ENCODE results near the gene RRM2. TPM values are rescaled to one million over a fixed set of nuclear protein-coding genes. Genes with fewer than 3 reads are reported as not detected.
A peak's percentile ranks its signal among the peaks of the same experiment; 100 is the strongest.

Gene RRM2
- total RNA-seq, 1 donor from 2014 or later, result 79.8 TPM

DNA sequence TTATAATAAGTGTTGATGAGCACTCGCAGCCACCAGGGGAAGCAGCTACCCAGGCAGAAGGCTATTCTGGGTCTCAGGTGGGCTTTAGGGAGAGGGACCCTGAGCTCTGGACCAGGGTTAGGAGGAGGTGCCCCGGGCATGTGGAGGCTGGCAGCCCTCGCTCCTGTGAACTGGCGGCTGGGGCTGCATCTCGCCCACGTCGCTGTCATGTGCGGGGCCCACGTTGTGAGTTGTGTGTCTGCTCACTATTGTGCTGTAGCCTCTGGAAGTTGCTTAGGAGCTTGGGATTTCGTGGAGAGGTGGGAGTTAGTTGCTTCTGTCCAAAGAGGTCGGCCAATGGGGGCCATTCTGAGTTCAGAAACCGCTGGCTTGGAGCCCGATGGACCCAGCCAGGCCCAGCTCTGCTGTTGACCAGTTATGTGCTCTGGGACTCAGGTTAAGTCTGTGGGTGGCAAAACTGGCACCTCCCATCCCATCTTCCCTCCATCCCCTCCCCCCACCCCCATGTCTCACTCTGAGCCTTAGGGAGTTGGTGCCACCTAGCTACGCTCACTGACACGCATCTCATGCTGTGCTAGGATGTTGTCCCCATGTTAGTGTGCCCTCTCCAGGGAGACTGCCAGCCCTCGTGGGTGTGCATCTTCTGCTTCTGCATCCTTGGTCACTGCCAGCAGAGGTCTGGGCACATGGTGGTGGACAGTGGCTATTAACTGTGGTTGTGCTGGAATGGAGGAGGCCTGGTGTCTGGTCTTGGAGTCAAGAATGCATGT lies 18.5 kb downstream of the RRM2 start:
- H3K4me1 Mint-ChIP-seq (ENCODE audit: low read depth), result peaks cover 3% of the 10 kb centered on the region
- TF ChIP-seq, protein P1, sequence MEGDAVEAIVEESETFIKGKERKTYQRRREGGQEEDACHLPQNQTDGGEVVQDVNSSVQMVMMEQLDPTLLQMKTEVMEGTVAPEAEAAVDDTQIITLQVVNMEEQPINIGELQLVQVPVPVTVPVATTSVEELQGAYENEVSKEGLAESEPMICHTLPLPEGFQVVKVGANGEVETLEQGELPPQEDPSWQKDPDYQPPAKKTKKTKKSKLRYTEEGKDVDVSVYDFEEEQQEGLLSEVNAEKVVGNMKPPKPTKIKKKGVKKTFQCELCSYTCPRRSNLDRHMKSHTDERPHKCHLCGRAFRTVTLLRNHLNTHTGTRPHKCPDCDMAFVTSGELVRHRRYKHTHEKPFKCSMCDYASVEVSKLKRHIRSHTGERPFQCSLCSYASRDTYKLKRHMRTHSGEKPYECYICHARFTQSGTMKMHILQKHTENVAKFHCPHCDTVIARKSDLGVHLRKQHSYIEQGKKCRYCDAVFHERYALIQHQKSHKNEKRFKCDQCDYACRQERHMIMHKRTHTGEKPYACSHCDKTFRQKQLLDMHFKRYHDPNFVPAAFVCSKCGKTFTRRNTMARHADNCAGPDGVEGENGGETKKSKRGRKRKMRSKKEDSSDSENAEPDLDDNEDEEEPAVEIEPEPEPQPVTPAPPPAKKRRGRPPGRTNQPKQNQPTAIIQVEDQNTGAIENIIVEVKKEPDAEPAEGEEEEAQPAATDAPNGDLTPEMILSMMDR (IDR thresholded peaks at IDR 0.05; ENCODE audit: unreplicated experiment), result peak; percentile 13
- no peak overlapping the region for H3K4me3 Mint-ChIP-seq (ENCODE audit: low read depth)
- no peak for DNase-seq (ENCODE audit: low spot score, unreplicated experiment)
- peaks cover 2% of the 10 kb centered on the region for H3K36me3 Mint-ChIP-seq (ENCODE audit: insufficient read depth)
- H3K9me3 Mint-ChIP-seq (ENCODE audit: low read depth), result no peaks in the 10 kb centered on the region
- no peaks in the 10 kb centered on the region for H3K27me3 Mint-ChIP-seq
- H3K27ac Mint-ChIP-seq, result no peak overlapping the region

- Mint-ChIP-seq H3K27me3 (no peaks in the 10 kb centered on the region), H3K9me3 (ENCODE audit: low read depth) (no peaks in the 10 kb centered on the region), H3K4me3 (ENCODE audit: low read depth) (no peak overlapping the region), H3K36me3 (ENCODE audit: insufficient read depth) (peaks cover 2% of the 10 kb centered on the region), H3K27ac (peak overlapping the region; percentile 73), H3K4me1 (ENCODE audit: low read depth) (peaks cover 2% of the 10 kb centered on the region)
- no peak for DNase-seq (ENCODE audit: low spot score, unreplicated experiment)
- TF ChIP-seq, protein P1 (IDR thresholded peaks at IDR 0.05; ENCODE audit: unreplicated experiment), result peak; percentile 64
Measured at GRCh38 chr2:10141736-10142639, 19.4 kb downstream of the RRM2 start.

GRCh38 chr2:10142640-10142965 lies 20.1 kb downstream of the RRM2 start:
- Mint-ChIP-seq H3K9me3 (ENCODE audit: low read depth) (no peaks in the 10 kb centered on the region), H3K4me1 (ENCODE audit: low read depth) (peaks cover 2% of the 10 kb centered on the region), H3K27me3 (no peaks in the 10 kb centered on the region), H3K4me3 (ENCODE audit: low read depth) (no peak overlapping the region), H3K27ac (no peak overlapping the region), H3K36me3 (ENCODE audit: insufficient read depth) (peaks cover 2% of the 10 kb centered on the region)
- TF ChIP-seq, protein P1 (IDR thresholded peaks at IDR 0.05; ENCODE audit: unreplicated experiment), result no peak
- no peak for DNase-seq (ENCODE audit: low spot score, unreplicated experiment)

- no peak overlapping the region for H3K4me3 Mint-ChIP-seq (ENCODE audit: low read depth)
- peaks cover 8% of the 10 kb centered on the region for H3K36me3 Mint-ChIP-seq (ENCODE audit: insufficient read depth)
- H3K27me3 Mint-ChIP-seq, result no peaks in the 10 kb centered on the region
- DNase-seq (ENCODE audit: low spot score, unreplicated experiment), result no peak
- H3K9me3 Mint-ChIP-seq (ENCODE audit: low read depth), result no peaks in the 10 kb centered on the region
- peaks cover 2% of the 10 kb centered on the region for H3K4me1 Mint-ChIP-seq (ENCODE audit: low read depth)
- TF ChIP-seq, protein P1 (IDR thresholded peaks at IDR 0.05; ENCODE audit: unreplicated experiment), result no peak
- peak overlapping the region; percentile 31 for H3K27ac Mint-ChIP-seq
Measured at GRCh38 chr2:10144771-10145518, 22.4 kb downstream of the RRM2 start.
